GM19099 (cell line): ENCODE data around the gene RBM42.

ENCODE experiments used
- POLR2A ChIP-seq: IDR thresholded peaks from 3 replicates; pipeline ENCODE4 v1.6.1; 2011; ENCODE audit warnings: low read depth; ENCODE audit not compliant: insufficient read length; ENCODE audit errors: extremely low read depth

Gene RBM42

DNA sequence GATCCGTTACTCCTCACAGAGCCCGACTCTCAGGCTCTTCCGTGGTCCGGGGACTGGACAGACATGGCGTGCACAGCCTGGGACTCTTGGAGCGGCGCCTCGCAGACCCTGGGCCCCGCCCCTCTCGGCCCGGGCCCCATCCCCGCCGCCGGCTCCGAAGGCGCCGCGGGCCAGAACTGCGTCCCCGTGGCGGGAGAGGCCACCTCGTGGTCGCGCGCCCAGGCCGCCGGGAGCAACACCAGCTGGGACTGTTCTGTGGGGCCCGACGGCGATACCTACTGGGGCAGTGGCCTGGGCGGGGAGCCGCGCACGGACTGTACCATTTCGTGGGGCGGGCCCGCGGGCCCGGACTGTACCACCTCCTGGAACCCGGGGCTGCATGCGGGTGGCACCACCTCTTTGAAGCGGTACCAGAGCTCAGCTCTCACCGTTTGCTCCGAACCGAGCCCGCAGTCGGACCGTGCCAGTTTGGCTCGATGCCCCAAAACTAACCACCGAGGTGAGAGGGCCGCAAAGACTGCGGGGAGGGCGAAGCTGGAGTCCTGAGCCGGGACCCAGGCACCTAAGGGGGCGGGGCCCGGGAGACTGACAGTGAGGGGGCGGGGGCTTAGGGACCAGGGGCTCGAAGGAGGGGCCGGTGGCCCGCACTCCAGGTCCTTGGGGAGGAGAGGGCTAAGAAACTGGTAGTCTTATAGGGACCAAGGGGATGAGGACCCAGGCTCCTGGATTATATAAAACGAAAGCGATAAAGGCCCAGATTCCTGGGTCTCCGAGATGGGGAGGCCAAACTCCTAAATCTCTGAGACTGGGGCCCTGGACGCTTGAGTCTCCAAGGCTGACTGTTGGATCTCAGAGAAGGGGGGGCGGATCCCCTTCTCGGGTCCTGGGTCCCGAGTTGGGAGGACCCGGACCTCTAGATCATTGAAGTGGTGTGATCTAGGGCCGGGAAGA, 14.7 kb downstream of the RBM42 start:
- TF ChIP-seq POLR2A = peak; percentile 91

DNA sequence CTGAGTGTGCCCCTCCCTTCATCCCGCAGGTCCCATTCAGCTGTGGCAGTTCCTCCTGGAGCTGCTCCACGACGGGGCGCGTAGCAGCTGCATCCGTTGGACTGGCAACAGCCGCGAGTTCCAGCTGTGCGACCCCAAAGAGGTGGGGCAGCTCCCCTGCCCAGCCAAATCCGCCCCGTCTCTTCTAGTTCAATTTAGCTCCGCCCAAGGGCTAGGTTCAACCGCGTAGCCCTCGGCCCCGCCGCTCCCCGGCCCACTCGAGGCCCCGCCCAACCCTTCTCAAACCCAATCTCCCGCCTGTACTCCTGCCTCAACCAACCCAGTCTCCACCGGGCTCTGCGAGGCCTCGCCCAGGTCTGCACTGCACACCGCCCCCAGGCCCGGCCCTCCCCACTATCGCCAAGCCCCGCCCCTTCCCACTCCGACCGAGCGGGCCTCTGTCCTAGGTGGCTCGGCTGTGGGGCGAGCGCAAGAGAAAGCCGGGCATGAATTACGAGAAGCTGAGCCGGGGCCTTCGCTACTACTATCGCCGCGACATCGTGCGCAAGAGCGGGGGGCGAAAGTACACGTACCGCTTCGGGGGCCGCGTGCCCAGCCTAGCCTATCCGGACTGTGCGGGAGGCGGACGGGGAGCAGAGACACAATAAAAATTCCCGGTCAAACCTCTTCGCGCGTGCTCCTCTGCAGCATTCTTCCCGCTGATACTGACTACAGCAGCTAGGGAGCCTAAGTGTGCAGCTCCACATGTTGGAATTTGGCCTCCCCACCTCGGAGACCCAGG, 15.6 kb downstream of the RBM42 start:
- no peak for TF ChIP-seq POLR2A

DNA sequence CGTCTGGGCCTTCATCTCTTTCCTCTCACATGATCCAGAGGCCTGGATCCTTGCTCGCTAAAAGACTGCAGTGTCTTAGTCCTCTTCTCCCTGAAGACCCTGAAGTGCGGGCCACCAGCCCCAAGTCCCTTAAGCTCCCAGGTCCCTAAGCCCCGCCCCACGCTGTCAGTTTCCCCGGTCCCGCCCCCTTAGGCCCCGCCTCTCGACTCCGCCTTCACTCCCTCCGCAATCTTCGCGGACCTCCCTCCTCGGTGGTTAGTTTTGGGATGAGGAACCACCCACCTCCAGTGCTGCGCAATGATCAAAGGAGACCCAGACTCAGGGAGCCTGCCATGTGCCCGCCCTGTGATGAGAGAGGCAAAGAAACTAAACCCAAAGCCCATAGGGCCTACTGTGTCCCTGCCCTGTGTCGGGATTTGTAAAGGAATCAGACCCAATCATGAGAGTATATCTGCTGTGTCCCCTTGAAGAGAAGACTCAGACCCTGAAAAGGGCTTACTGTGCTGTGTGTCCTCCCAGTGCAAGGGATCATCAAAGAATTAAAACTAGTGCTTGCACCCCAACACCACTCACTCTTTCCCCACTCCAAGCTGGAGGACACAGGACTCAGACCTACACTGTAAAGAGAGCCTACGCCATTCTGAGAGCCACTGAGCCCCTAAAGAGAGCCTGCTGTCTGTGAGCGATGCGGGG, 16.3 kb downstream of the RBM42 start:
- no peak for TF ChIP-seq POLR2A

DNA sequence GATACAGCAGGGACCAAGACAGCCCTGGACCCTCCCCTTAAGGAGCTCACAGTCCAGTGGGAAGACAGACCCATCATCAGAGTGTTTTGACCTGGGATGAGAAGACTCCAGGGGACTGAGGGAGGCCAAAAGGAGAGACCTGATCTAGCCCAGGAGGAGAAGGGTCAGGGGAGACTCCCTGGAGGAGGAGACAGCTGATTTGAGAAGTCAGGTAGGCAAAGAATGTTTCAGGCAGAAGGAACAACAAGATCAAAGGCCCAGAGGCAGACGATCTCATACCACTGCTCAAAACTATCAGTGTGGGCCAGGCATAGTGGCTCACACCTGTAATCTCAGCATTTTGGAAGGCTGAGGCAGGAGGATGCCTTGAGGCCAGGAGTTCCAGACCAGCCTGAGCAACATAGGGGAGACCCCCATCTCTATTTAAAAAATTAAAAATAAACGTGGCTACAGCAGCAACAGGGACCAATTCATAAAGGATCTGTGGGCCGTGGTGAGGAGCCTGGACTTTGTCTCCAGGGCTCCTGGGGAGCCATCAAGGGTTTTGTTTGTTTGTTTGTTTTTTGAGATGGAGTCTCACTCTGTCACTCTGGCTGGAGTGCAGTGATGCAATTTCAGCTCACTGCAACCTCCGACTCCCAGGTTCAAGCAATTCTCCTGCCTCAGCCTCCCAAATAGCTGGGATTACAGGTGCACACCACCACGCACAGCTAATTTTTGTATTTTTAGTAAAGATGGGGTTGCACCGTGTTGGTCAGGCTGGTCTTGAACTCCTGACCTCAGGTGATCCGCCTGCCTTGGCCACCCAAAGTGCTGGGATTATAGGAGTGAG, 17.1 kb downstream of the RBM42 start:
- TF ChIP-seq POLR2A = no peak

DNA sequence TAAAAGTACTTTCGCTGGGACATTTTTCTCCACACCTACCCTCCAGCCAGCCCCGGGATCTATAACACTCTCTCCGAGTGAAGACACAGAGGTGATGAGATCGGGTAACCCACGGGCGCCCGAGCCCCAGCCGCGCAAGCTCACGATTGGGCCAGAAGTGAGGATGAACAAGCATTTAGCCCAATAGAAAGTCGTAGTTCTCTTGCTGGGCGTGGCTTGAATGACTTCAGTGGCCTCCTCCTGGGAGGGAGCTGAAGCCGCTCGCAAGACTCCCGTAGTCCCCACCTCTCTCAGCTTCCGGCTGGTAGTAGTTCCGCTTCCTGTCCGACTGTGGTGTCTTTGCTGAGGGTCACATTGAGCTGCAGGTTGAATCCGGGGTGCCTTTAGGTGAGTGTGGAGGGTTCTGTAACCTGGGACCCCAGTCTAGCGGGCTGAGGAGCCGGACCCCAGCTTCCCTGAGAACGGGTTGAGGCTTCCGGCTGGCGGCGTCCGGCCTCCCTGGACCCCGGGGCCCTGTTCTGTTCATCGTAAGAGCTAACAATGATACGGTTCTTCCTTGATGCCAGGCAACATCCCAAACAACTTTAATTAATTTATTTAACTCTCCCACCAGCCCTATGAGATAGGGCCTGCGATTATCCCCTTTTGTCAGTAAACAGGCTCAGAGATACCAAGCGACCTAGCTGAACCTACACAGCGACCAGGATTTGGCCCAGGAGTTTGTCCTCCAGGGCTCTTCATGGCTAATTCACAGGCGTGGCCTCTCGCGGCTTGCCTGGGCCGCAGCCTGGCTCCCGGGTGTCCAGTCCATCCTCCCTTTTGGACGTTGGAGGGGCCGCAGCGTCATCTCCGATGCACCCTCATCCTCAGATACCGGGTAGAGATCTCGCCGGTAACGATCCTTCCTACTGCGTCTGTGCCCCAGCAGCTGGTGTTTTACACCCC, 19.5 kb downstream of the RBM42 start, which contains the start of gene COX6B1:
COX6B1 (plus strand) TSS at position 307 of the 945 bp plus-strand sequence. CDS start 2,921 bp downstream, outside the sequence.
- peak; percentile 93 for TF ChIP-seq POLR2A

DNA sequence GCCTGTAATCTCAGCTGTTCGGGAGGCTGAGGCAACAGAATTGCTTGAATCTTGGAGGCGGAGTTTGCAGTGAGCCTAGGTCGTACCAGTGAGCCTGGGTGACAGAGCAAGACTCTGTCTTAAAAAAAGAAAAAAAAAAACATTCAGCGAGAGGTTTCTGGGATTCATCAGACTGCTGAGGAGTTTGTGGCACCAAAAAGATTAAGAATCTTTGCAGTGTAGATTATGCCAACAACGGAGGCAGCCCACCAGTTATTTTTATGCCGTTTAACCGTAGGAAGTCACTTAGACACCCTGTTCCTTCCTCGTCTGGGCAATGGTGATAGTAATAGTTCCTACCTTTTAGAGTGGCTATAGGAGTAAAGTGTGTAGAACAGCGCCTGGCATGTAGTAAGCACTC, 21.7 kb downstream of the RBM42 start:
- TF ChIP-seq POLR2A = no peak

DNA sequence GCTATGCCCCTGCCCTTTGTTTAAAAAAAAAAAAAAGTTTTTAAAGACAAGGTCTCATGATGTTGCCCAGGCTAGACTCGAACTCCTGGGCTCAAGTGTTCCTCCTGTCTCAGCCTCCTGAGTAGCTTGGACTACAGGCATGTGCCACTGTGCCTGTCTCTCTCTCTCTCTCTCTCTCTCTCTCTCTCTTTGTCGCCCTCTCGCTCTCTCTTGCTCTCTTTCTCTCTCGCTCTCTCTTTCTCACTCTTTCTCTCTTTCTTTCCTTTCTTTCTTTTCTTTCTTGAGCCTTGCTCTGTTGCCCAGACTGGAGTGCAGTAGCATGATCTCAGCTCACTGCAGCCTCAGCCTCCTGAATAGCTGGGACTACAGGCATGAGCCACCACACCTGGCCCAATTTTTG, 26.8 kb downstream of the RBM42 start:
- no peak for TF ChIP-seq POLR2A

DNA sequence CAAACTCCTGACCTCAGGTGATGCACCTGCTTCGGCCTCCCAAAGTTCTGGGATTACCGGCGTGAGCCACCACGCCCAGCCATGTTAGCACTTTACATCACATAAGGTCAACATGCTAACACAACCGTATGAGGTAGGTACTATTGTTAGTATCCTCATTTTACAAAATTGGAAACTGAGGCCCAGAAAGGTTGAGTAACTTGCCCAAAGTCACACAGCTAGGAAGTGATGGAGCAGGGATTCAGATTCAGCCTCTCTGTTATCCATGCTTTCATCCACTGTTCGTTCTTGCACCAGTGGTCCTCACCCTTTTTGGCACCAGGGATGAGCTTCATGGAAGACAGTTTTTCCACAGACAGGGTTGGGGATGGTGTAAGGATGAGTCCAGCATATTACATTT, 27.9 kb downstream of the RBM42 start:
- no peak for TF ChIP-seq POLR2A

DNA sequence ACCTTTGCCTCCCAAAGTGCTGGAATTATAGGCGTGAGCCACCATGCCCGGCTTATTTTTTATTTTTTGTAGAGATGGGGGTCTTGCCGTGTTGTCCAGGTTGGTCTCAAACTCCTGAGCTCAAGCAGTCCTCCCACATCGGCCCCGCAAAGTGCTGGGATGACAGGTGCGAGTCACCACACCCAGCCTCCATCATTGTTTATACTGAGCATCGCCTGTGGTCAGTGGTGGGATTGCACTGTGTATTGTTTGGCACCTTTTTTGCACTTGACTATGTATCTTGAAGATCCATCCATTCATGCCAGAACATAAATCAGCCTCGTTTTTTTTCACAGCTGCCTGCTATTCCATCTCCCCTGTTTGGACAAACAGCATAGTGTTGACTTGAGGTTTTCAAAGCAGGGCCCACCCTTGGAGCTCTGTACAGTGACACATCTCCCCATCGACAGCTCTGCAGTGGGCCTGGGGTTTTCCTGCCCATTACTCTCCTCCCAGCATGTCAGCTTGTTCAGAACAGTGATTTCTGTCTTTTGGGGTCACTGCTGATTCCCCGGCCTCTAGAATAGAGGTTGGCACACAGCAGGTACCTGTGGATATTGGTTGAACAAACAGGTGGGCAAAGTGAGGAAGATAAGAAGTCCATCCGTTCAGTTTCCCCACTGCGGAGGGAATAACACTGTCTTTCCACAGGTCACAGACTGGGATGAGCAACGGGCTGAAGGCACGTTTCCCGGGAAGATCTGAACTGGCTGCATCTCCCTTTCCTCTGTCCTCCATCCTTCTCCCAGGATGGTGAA, 29.3 kb downstream of the RBM42 start:
- TF ChIP-seq POLR2A = no peak

DNA sequence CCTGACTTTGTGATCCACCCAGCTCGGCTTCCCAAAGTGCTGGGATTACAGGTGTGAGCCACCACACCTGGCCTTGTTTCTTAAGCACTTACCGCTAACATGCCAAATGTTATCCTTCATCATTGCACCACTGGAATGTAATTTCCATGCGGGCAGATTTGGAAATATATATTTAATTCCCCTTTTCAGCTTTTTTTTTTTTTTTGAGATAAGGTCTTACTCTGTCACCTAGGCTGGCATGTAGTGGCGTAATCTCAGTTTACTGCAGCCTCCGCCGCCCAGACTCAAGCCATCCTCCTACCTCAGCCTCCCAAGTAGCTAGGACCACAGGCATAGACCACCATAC, 33.1 kb downstream of the RBM42 start:
- TF ChIP-seq POLR2A = no peak

DNA sequence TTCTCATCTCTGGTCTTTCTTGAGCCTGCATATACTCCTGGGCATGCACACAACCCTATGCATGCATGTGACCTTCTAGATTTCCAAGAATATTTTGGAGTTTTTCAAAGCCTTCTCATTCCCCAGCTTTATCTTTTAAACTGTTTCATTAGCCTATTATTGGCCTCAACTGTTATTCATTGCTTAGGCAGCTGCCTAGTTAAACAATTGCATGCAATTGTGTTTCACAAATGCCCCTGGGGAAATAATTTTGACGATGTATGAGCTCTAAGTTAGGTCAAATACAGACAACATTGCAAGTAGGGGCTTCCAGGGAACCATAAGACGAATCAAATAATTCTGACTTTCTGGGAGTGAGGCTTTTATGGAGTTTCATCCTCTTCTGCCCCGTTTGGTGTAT, 35.1 kb downstream of the RBM42 start:
- TF ChIP-seq POLR2A = no peak

DNA sequence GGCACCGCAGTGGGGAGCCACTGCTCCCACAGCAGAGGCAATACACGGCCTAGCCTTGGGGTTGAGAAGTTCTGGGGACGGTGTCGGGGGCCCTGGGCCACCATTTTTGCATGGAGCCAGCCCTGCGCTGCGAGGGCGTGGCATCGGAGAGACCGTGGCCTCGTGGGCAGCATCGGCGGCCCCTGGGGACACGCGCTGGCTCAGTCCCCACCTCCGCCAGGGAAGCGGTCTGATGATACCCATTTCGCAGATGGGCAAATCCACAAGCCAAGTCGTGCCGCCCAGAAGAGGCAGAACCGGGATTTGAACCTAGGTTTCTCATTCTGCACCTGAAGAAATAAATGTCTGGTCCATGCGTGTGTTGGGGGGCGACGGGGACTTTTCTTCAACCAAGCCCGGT, 36.3 kb downstream of the RBM42 start:
- TF ChIP-seq POLR2A = no peak

DNA sequence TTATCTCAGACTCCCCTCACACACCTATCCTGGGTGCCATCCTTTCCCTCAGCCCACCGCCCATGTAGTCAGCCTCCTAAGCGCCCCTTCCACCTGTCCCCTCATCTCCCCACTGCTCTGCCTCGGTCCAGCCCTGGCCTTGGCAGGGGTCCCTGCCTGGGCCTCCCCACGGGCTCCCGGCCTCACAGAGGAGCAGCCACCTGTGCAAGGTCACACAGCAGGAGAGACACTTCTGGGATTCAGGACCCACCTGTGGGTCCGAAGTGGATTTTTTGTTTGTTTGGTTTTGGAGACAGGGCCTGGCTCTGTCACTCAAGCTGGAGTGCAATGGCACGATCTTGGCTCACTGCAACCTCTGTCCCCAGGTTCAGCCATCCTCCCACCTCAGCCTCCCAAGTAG, 36.8 kb downstream of the RBM42 start:
- no peak for TF ChIP-seq POLR2A
